HEK293T (cell line): ENCODE data around the gene H6PD.

ENCODE experiments used
- ARNT ChIP-seq: fragments of 450-650 bp; IDR thresholded peaks from 2 replicates; pipeline ENCODE4 v1.6.1; 2017; ENCODE audit warnings: mild to moderate bottlenecking
- BHLHE40 ChIP-seq: fragments of 450-650 bp; IDR thresholded peaks from 2 replicates; pipeline ENCODE4 v1.6.1; 2016; ENCODE audit warnings: mild to moderate bottlenecking, moderate library complexity, borderline replicate concordance
- CTBP1 ChIP-seq: fragments of 450-650 bp; IDR thresholded peaks from 2 replicates; pipeline ENCODE4 v1.6.1; 2016; ENCODE audit warnings: borderline replicate concordance
- ELF4 ChIP-seq: fragments of 450-650 bp; IDR thresholded peaks from 2 replicates; pipeline ENCODE4 v1.6.1; 2017; ENCODE audit warnings: antibody characterized with exemption
- FOXK2 ChIP-seq: fragments of 450-650 bp; IDR thresholded peaks from 2 replicates; pipeline ENCODE4 v1.6.1; 2016; ENCODE audit warnings: mild to moderate bottlenecking
- FOXM1 ChIP-seq: fragments of 450-650 bp; IDR thresholded peaks from 2 replicates; pipeline ENCODE4 v1.6.1; 2017; ENCODE audit warnings: mild to moderate bottlenecking, borderline replicate concordance
- HDGF ChIP-seq: fragments of 450-650 bp; IDR thresholded peaks from 2 replicates; pipeline ENCODE4 v1.6.1; 2017; ENCODE audit warnings: antibody characterized with exemption, borderline replicate concordance
- L3MBTL2 ChIP-seq: fragments of 450-650 bp; conservative IDR thresholded peaks from 2 replicates; pipeline ENCODE4 v1.6.1; 2016; ENCODE audit warnings: mild to moderate bottlenecking
- SP1 ChIP-seq: fragments of 450-650 bp; IDR thresholded peaks from 2 replicates; pipeline ENCODE4 v1.6.1; 2017
- ZNF384 ChIP-seq: fragments of 450-650 bp; IDR thresholded peaks from 2 replicates; pipeline ENCODE4 v1.6.1; 2016

GRCh38 chr1:9271861-9272595 is 37.5 kb downstream of the H6PD start:
- TF ChIP-seq FOXK2 (no peak), FOXM1 (no peak), SP1 (no peak), ELF4 (no peak), CTBP1 (no peak), ZNF384 (no peak), BHLHE40 (no peak), HDGF (no peak), L3MBTL2 (no peak), ARNT (no peak)
